T follicular helper cell (primary cell): Measurements from ENCODE around the gene EMILIN2.
A peak's percentile ranks its signal among the peaks of the same experiment; 100 is the strongest.
"Not testable (repeated sequence)": the region's sequence is repeated elsewhere in the genome, so short reads cannot be mapped to it uniquely, and the experiment has no call there.

Source experiments
- DNase-seq: peaks from one replicate; pipeline ENCODE4 v3.0.0-alpha.2; 2020; ENCODE audit warnings: low read depth

The EMILIN2 gene

DNA sequence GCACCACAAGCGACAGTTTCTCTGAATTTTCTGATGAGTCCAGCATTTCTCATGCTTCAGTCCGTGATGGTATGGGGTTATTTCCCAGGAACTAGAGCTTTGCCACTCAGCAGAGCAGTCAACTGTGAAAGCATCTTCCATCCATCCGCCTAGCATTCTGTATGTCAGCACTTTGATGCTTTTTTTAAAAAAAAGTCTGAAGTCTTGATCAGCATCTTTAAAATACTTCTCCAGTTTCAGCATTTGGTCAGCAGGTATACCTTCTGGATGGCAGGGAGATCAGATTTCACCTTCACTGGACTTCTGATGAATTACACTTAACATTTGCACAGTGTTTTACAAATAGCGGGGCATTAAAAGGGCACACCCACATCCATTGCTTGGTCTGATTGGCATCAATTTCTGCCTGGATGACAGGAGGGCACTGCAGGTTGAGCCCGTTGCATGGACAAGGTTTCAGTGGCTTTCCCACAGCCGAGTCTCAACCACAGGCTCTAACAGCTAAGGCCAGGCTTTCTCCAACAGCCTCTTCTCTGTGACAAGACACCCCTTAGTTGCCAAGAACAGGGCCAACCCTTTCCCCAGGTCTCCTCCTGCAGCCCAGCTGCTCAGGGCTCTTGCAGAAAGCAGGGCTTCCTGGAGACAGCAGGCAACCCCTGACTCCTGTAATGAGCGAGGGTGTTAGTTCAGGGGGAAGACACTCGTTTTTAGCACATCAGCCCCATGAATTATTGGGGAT is 54.0 kb downstream of the EMILIN2 start:
- no peak for DNase-seq

DNA sequence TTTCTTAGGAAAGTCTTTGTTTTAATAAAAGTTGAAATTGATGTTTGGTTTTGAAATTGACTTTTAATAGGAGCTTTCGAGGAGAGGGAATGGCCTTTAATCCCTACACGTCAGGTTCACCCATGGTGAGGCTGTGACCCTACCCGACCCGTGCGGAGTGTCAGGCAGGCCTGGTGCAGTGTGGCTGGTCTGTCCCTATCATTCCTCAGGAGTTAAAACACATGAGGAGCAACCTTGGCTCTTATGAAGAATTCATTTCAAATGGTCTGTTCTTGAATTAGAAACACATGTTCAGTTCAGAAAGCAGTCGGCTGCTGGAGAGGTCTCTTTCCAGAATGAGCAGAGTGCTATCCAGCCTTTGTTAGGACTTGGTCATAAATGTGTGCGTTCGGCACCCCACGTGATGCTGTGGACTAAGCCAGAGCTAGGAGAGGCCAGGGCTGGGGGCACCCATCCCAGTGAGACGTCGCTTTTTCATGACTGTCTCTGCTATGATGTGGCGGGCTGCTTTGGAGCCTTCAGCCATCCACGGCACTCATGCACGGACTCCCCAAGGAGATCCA is 54.7 kb downstream of the EMILIN2 start:
- no peak for DNase-seq

DNA sequence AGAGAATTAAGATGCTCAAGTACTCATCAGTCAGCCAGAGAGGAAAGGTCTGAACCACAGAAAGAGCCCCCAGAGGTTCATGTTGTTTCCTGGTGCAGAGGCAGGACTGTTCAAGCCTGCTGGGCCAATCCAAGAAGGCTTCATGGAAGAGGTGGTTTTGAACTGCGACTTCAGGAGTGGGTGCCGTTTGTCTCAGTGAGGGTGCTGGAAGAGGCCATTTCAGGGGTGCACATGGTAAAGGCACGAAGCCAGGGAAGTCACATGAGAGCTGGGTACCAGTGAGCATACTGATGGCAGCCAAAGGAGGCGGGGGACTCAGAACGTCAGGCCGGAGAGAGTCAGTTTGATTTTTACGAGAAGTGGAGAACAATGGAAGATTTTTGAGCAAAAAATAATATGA is 55.5 kb downstream of the EMILIN2 start:
- no peak for DNase-seq

DNA sequence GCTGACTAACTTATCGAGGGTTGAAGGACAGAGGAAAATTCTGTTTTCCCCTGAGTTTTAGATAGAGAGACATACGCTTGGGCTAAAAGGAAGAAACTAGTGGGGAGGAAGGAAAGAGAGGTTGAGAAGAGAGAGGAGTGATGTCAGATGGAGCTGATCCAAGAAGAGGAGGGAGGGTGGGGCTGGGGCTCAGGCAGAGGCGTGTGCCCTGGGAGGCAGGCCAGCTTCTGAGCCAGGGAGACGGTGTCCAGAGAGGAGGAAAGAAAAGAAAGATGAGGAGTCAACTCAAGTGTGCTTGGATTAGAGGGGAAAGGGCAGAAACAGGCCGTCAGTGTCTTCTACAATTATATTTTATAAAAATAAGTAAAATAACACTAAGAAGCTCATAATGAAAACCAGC is 56.2 kb downstream of the EMILIN2 start:
- no peak for DNase-seq

DNA sequence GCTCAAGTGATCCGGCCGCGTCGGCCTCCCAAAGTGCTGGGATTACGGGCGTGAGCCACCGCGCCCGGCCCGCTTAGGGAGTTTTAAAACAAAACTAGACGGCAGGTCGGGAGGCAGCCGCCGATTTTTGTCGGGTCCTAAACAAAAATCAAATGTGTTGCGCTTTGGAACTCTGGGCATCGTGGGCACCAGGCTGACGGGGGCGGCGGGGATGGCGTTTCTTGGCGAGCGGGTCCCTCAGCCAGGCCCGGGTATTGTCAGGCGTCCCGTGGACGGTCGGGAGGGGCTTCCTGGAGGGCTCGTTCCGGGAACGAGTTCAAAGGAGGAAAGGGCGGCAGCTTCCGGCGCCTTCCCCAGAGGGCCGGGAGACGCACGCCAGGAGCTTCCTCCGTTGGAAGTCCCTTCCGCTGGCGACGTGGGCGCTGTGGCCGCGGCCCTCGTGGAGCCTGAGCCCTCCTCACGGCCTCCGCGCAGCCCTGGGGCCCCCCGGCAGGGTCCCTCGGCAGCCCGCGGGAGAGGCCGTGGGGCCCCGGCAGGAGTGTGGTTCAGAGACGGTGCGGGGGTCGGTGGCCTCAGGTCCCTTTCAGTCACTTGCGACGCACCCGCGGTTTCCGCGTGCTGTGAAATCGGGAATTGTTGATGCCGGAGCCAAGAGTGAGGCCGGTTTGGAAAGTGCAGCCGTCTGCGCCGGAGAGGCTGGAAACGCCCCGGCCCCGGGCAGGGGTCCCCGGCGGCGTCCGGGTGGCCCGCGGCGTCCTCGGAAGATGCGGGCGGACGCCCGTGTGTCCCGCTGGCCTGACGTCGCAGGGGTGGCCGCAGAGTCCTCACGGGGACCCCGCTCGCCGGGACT is 59.3 kb downstream of the EMILIN2 start:
- no peak for DNase-seq

DNA sequence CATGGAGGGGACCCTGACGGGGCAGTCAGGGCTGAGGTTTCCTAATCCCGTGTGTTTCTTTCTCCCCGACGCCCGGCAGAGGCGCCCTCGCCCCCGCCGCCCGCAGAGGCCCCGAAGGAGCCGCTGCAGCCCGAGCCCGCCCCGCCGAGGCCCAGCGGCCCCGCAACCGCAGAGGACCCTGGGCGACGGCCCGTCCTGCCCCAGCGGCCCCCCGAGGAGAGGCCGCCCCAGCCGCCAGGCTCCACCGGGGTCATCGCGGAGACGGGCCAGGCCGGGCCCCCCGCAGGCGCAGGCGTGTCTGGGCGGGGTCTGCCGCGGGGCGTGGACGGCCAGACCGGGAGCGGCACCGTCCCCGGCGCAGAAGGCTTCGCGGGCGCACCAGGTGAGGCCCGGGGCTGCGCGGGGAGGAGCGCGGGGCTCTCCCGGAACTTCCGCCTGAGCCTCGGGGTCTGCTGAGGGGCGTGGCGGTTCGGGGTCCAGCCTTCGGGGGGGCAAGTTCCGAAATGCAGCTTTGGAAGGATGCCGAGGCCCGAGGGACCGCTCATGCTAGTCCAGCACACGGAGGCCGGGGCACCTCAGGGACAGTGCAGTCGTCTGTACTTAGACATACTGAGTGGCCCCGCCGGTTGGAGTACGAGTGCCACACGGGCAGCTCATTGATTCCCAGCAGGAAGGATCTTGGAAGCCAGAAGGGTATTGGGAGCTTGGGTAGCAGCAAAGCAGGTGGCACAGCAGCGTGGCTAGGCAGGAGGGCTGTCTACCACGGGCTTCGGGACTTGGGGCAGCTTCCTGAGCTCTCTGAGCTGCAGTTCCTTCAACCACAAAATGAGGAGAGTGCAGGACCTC is 60.1 kb downstream of the EMILIN2 start:
- peak; percentile 26 for DNase-seq

DNA sequence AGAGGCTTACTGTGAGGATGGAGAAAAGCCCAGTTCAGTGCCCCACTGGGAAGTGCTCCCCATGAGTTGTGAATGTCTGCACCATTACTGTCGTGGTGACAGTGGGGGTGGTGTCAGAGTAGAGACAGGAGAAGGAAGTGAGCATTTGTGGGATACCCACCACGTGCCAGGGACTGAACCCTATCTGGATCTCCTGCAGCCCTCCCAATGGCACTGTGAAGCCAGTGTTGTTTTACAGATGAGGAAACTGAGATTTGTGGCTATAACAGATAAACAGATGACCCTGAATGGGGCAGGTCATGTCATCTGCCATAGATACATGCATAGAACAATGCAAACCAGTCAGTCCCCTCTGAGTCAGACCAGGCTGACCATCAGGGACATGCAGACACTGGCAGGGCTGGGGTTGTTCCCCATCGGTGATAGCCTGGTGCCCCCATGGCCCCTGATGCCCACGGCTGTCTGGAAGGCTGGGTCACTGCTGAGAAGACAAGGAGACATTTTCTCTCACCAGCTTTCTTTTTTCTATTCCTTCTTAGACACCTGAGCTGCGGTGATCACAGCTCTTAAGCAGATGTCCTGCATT is 60.8 kb downstream of the EMILIN2 start:
- DNase-seq = no peak

DNA sequence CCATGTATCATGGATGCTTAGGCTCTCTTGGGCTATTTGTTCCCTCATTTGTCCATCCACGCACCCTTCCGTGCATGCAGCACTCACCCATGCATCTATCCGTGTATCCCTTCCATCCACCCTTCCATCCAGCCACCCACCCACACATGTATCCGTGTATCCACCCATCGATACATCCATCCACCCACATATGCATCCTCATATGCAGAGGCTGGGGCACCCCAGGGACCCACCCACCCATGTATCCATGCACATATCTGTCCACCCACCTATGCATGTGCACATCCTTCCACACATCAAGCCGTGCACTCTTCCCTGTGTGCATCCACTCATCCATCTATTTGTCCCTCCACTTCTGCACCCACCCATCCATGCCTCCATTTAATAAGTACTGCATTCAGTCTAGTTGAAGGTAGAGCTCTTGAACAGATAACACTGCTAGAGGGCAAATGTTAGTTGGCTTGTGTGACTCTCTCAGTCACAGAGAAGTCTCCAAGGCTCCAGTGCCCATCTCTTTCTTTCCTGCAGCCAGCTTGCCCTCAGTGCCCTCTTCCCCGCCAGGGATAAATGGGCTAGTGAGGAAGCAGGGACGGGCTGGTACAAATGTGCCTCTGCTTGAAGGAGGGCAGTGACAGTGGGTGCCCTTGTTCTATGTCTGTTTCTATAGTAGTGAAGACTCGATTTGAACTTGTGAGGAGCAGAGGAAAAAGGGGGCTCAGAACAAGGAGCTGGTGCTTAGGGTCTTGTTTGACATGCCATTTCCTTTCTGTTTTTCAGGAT is 61.5 kb downstream of the EMILIN2 start:
- DNase-seq = no peak

DNA sequence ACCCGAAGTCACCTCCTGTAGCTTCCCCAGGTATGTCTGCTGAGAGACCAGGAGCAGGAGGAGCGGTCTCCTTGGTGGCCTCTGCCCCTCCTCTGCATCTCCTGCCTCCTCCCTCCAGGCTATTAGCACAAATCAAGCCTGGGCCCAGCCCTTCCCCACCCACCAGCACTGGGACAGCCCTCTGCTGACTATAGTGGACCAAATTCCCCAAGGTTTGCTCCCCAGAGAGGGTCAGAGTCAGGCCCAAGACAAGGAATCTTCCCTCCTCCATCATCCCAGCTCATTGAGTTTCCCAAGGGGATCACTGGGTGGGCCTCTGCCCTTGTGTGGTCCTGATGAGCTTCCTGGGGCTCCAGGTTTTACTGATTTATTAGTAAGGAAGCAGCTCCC is 62.1 kb downstream of the EMILIN2 start:
- no peak for DNase-seq

DNA sequence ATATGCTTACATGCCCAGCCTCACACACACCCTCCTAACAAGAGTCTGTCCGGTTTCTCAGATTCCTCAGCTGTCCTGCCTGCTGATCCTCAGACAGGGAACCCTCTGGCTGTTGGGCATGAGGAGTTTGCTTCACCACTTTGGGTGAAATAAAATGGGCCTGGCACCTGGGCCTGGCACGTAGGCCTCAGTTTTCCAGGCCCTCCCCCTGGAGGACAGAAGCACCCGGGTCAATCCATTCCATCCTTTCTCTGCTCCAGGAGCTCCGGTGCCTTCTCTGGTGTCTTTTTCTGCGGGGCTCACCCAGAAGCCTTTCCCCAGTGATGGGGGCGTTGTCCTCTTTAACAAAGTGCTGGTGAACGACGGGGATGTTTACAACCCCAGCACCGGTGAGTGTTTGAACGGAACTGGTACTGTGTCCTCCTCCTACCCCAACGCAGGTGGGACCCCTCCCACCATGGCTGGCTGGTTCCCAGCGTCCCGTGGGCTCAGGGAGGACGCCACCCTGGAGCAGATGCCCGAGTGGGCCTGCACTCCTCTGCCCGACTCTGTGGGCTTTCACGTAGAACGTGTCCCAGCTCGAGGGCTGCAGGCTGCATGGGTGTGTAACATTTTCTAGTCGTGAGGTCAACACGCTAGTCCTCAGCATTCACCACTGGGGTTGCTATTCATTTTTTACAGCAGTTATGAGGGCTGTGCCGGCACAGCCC is 62.8 kb downstream of the EMILIN2 start:
- DNase-seq = no peak

DNA sequence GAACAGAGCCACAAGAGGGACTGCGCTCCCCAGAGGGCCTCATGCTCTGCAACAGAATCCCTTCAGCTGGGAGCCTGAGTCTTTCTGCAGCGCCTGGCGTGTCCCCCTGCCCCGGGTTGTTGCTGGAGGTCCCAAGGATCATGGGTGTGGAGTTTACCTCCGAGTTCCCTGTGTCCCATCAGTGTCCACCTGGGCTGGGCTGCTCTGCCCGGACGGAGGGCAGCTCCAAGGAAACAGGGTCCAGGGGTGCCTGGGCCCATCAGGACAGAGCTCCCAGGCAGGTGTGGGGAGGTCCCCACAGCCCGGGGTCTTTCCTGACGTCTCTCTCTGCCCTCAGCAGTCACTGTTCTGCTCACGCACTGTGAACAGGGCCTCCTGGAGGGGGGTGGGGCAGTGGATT is 63.5 kb downstream of the EMILIN2 start:
- DNase-seq = no peak

DNA sequence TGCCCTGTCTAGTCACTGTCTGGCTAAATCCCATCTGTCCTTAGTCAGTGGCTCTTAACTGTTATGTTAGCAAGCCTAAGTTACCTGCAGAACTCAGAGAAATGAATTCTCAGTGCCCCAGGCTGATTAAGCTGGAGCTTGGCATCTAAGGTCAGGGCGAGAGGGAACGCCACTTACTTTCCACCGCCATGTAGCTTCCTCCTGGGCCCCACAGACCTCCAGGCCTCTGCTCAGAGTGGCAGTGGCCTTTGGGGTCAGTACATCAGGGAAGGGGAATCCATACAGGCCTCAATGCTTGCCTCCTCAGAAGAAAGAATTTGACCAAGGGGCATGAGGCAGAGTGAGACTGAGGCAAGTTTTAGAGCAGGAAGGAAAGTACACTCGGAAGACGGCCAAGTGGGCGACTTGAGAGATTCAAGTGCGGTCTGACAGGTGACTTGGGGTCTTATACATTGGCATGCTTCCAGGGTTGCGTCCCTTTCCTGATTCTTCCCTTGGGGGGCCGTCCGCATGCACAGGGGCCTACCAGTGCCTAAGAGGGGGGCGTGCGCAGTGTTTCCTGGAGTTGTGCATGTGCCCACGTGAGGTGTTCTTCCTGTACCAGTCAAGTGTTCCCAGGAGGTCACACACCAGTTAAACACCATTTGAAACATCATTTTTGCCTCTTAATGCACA is 64.1 kb downstream of the EMILIN2 start:
- no peak for DNase-seq

DNA sequence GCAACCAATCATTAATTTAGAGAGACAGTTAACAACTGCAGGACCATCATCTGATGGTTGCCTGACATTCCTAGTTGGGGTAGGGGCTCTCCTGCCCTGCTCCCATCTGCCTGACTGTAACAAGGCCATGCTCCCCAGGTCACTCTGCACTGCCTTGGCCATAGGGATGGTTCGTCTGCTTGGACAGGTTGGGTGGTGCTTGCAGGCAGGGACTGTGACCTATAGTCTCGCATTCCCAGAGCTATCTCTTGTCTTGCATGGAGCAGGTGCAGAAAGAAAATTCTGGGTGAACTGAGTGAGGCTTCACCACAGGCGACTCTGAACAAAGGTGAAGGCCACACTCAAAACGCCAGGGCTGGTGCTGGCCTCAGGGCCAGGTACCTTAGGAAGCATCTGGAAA is 64.7 kb downstream of the EMILIN2 start:
- no peak for DNase-seq

DNA sequence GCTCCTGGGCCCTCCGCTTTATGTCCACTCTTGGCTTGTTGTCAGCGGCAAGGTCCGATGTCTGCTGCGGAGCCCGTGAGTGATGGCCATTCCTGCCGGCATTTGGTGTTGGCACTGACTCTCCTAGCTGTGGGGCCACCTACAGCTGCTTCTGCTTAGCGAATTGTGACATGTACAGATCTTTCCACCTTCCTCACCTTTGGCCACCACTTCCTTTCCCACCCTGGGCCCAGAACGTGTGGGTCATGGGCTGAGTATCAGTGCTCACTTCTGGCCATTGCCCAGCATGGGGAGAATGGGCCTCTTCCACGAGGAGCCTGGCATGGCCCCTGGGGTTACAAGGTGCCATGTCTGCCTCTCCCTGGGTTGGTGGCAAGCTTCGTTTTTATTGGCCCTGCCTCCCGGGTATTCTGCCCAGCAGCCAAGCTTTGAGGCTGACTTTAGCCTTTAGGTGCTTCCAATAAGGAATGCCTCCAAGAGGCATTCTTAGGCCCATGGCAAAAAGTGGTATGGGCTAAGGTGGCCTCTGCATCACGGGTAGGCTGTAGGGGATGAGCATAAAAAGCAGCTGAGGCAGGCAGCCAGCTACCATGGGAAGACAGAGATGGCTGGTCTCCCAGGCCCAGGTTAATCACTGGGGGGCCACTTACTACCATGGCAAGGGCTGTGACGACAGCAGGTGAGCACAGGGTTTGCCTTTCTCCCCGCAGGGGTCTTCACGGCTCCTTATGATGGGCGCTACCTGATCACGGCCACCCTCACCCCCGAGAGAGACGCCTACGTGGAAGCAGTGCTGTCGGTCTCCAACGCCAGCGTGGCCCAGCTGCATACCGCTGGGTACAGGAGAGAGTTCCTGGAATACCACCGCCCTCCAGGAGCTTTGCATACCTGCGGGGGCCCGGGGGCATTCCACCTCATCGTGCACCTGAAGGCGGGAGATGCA is 65.8 kb downstream of the EMILIN2 start:
- no peak for DNase-seq

DNA sequence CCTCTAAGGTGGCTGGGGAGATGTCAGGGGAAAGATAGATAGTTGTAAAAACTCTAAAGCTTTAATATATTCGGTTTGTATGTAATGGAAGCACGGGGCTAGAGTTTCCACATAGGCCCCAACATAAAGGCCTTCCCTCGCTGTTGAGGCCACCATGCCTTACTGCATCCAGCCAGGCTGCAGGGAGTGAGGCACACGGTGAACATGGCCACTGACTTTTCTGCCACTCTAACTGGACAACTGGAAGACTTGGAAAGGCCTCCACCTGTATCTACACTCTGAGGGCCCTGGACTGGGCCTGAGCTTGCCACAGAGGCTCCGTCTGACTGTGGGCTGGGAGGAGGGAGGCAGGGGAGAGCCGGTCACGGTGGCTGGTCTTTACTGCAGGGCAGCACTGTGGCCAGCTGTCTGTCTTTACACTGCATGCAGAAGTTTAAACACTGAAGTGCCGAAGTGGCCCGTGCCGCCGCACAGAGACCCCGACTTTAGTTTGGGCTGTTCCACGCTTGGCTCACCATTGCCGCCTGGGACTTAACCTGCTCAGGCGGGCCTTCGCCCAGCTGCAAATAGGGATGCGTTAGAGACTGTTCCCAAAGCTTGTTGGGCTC is 66.7 kb downstream of the EMILIN2 start:
- no peak for DNase-seq

DNA sequence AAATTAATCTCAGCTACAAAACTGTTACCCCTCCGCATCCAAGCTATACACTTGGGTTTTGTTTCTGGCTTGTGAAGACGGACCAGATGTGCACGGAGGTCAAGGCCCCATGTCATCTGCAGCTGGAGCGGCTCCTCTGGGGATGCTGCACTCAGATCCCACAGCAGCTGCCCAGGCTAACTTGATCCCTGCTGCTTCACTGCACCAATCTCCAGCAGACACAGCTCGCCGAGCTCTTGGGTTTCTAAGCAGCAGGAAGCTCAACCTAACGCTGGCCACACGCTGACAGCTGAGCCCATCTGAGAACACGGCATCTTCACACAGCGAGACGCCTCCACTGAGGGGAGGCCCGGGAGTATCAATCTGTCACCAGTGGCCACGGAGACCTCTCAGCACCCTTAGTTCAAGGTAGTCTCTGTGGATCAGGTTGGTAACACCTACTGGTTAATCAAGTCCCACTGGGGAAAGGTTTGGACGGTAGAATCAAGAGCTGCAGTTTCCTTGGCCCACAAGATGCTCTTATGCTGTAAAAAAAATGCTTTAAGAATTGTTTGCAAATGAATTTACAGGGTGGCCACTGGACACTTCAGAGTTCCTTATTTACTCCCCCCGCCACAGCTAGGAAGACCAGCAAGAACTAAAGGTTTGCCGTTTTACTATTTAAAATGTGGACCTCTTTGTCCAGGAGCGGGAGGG is 67.5 kb downstream of the EMILIN2 start:
- no peak for DNase-seq

DNA sequence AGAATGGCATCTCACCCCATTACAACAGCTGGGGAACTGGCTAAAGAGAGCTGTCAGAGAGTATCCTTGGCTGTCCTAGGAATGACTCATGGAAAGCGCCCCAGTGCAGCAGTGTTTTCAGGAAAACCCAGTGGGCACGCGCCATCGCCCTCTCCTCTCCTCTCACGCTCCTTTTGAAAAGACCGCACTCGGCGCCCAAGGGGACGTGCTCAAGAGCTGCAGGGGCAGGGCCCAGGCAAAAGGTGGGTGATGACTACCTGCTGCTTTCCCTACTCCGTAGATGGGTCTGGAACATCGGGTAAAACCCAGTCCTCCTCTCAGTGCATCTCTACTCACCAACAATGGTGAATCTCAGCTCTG is 68.1 kb downstream of the EMILIN2 start:
- DNase-seq = no peak

DNA sequence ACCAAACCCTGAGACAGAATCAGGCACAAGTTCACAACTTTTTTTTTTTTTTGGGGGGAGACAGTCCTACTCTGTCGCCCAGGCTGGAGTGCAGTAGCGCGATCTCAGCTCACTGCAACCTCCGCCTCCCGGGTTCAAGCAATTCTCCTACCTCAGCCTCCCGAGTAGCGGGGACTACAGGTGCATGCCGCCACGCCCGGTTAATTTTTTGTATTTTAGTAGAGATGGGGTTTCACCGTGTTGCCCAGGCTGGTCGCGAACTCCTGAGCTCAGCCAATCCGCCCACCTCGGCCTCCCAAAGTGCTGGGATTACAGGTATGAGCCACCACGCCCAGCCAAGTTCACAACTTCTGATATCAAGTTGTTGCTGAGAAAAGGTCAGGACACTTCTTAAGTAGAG is 68.7 kb downstream of the EMILIN2 start:
- DNase-seq = not testable (repeated sequence)
